ENCODE measurements around the gene ATP2B2. TPM values are rescaled to one million over a fixed set of nuclear protein-coding genes. Genes with fewer than 3 reads are reported as not detected.

The ATP2B2 gene
- total and polyA plus RNA-seq, 2 experiments from 2014 or later: 0.42 to 0.63 TPM

- no peak overlapping the region for H2AFZ ChIP-seq
- no peak for DNase-seq (ENCODE audit: low spot score)
- Mint-ChIP-seq H3K27ac (no peak overlapping the region), H3K36me3 (ENCODE audit: low read depth) (no peaks in the 10 kb centered on the region), H3K27me3 (ENCODE audit: insufficient read depth, low read depth, poor library complexity) (peaks cover 7% of the 10 kb centered on the region), H3K4me3 (no peak overlapping the region), H3K4me1 (peaks cover 15% of the 10 kb centered on the region), H3K9me3 (no peaks in the 10 kb centered on the region)
- H3K4me3 ChIP-seq: no peak overlapping the region
- H3K27ac ChIP-seq (ENCODE audit: low read depth): no peak overlapping the region
- no peak overlapping the region for H3K4me2 ChIP-seq
- no peaks in the 10 kb centered on the region for H3K79me2 ChIP-seq (replicated peaks; ENCODE audit: insufficient read depth)
- no peak for ATAC-seq
- H3K27me3 ChIP-seq (ENCODE audit: insufficient read depth): no peaks in the 10 kb centered on the region
- H3K9me2 ChIP-seq (ENCODE audit: insufficient read depth): no peaks in the 10 kb centered on the region
- no peaks in the 10 kb centered on the region for H3K36me3 ChIP-seq (ENCODE audit: insufficient read depth)
- no peaks in the 10 kb centered on the region for H3K4me1 ChIP-seq (ENCODE audit: insufficient read depth)
- no peaks in the 10 kb centered on the region for H4K20me1 ChIP-seq (replicated peaks; ENCODE audit: insufficient read depth)
- TF ChIP-seq CTCF (conservative IDR thresholded peaks at IDR 0.05; ENCODE audit: low read depth in 2 of 2) (no peak), EZH2phosphoT487 (IDR thresholded peaks at IDR 0.05; ENCODE audit: unreplicated experiment) (no peak)
- H3F3A ChIP-seq (replicated peaks; ENCODE audit: low read depth): no peaks in the 10 kb centered on the region
Measured at GRCh38 chr3:10517627-10518026, 12.2 kb upstream of the ATP2B2 start.

- Mint-ChIP-seq H3K4me1 (peaks cover 22% of the 10 kb centered on the region), H3K27ac (no peak overlapping the region), H3K9me3 (no peaks in the 10 kb centered on the region), H3K27me3 (ENCODE audit: insufficient read depth, low read depth, poor library complexity) (peaks cover 9% of the 10 kb centered on the region), H3K36me3 (ENCODE audit: low read depth) (no peaks in the 10 kb centered on the region), H3K4me3 (no peak overlapping the region)
- Histone ChIP-seq H3K27me3 (ENCODE audit: insufficient read depth) (no peaks in the 10 kb centered on the region), H3K4me3 (no peak overlapping the region), H3K36me3 (ENCODE audit: insufficient read depth) (no peaks in the 10 kb centered on the region), H3F3A (replicated peaks; ENCODE audit: low read depth) (no peaks in the 10 kb centered on the region), H3K27ac (ENCODE audit: low read depth) (no peak overlapping the region), H2AFZ (peak overlapping the region; percentile 18; the same call in 1 of the 2 replicates), H3K79me2 (replicated peaks; ENCODE audit: insufficient read depth) (no peaks in the 10 kb centered on the region), H3K9me2 (ENCODE audit: insufficient read depth) (no peaks in the 10 kb centered on the region), H3K4me2 (no peak overlapping the region), H3K4me1 (ENCODE audit: insufficient read depth) (no peaks in the 10 kb centered on the region; the same call in 1 of the 2 replicates), H4K20me1 (replicated peaks; ENCODE audit: insufficient read depth) (no peaks in the 10 kb centered on the region)
- ATAC-seq (peak; percentile 21; the same call in 1 of the 3 replicates), DNase-seq (ENCODE audit: low spot score) (no peak)
- no peak for TF ChIP-seq ZNF114 (CRISPR knock-in tag; IDR thresholded peaks at IDR 0.05)
- TF ChIP-seq, protein P1, sequence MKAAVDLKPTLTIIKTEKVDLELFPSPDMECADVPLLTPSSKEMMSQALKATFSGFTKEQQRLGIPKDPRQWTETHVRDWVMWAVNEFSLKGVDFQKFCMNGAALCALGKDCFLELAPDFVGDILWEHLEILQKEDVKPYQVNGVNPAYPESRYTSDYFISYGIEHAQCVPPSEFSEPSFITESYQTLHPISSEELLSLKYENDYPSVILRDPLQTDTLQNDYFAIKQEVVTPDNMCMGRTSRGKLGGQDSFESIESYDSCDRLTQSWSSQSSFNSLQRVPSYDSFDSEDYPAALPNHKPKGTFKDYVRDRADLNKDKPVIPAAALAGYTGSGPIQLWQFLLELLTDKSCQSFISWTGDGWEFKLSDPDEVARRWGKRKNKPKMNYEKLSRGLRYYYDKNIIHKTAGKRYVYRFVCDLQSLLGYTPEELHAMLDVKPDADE (IDR thresholded peaks at IDR 0.05): no peak
- TF ChIP-seq REST (IDR thresholded peaks at IDR 0.05; ENCODE audit: unreplicated experiment): no peak
- TF ChIP-seq STAT1 (IDR thresholded peaks at IDR 0.05; ENCODE audit: unreplicated experiment): no peak
Measured at GRCh38 chr3:10516544-10517452, 11.4 kb upstream of the ATP2B2 start.

All from GM23338 (cell line).